Osteocyte (in vitro differentiated cells): Measurements from ENCODE around the gene RBMS2. TPM values are rescaled to one million over a fixed set of nuclear protein-coding genes. Genes with fewer than 3 reads are reported as not detected.

Source experiments
- DNase-seq: peaks from one replicate; pipeline ENCODE4 v3.0.0; 2021; ENCODE audit warnings: mixed read lengths; ENCODE audit not compliant: unreplicated experiment; ENCODE audit errors: extremely low spot score
- H3K27ac Mint-ChIP-seq: one replicate; pipeline ENCODE4 v1.8.0; 2021; ENCODE audit warnings: mild to moderate bottlenecking, mixed read lengths; ENCODE audit not compliant: unreplicated experiment
- H3K27me3 Mint-ChIP-seq: one replicate; pipeline ENCODE4 v1.8.0; 2021; ENCODE audit warnings: mixed read lengths; ENCODE audit not compliant: unreplicated experiment
- H3K36me3 Mint-ChIP-seq: one replicate; pipeline ENCODE4 v1.8.0; 2021; ENCODE audit warnings: mixed read lengths; ENCODE audit not compliant: unreplicated experiment
- H3K4me1 Mint-ChIP-seq: one replicate; pipeline ENCODE4 v1.8.0; 2021; ENCODE audit warnings: mixed read lengths; ENCODE audit not compliant: unreplicated experiment
- H3K4me3 Mint-ChIP-seq: one replicate; pipeline ENCODE4 v1.8.0; 2021; ENCODE audit warnings: mild to moderate bottlenecking, moderate library complexity, mixed read lengths; ENCODE audit not compliant: unreplicated experiment
- H3K9me3 Mint-ChIP-seq: one replicate; pipeline ENCODE4 v1.8.0; 2021; ENCODE audit warnings: mixed read lengths; ENCODE audit not compliant: unreplicated experiment
- CTCF ChIP-seq: fragments of 200-600 bp; sonication (generic); IDR thresholded peaks from 2 replicates; pipeline ENCODE4 v1.5.0; 2021; ENCODE audit warnings: antibody characterized with exemption, mild to moderate bottlenecking, moderate library complexity
- total RNA-seq: library from RNA; stranded (reverse); gene quantifications from 2 replicates; pipeline ENCODE4 v1.2.1, GENCODE V29; 2021

The RBMS2 gene
- total RNA-seq, 1 donor from 2014 or later: 80.0 TPM

- Mint-ChIP-seq H3K36me3 (peaks cover 25% of the 10 kb centered on the region), H3K4me1 (peaks cover 59% of the 10 kb centered on the region), H3K9me3 (no peaks in the 10 kb centered on the region), H3K4me3 (peak overlapping the region; percentile 92), H3K27me3 (no peaks in the 10 kb centered on the region), H3K27ac (peak overlapping the region; percentile 98)
- peak; percentile 87 for DNase-seq
- TF ChIP-seq CTCF: peak; percentile 59
Measured at GRCh38 chr12:56634837-56635791, 113.5 kb downstream of the RBMS2 start.

GRCh38 chr12:56635806-56636674 is 114.4 kb downstream of the RBMS2 start:
- Mint-ChIP-seq H3K27ac (peak overlapping the region; percentile 98), H3K9me3 (no peaks in the 10 kb centered on the region), H3K36me3 (peaks cover 29% of the 10 kb centered on the region), H3K4me1 (peaks cover 51% of the 10 kb centered on the region), H3K4me3 (peak overlapping the region; percentile 92), H3K27me3 (no peaks in the 10 kb centered on the region)
- DNase-seq: peak; percentile 91
- TF ChIP-seq CTCF: no peak

GRCh38 chr12:56636675-56637540 is 115.3 kb downstream of the RBMS2 start:
- Mint-ChIP-seq H3K9me3 (no peaks in the 10 kb centered on the region), H3K4me1 (peaks cover 42% of the 10 kb centered on the region), H3K4me3 (peak overlapping the region; percentile 92), H3K27me3 (no peaks in the 10 kb centered on the region), H3K27ac (peak overlapping the region; percentile 98), H3K36me3 (peaks cover 31% of the 10 kb centered on the region)
- peak; percentile 100 for DNase-seq
- TF ChIP-seq CTCF: peak; percentile 68

GRCh38 chr12:56637621-56638020 is 116.0 kb downstream of the RBMS2 start:
- no peaks in the 10 kb centered on the region for H3K27me3 Mint-ChIP-seq
- H3K4me1 Mint-ChIP-seq: peaks cover 37% of the 10 kb centered on the region
- TF ChIP-seq CTCF: no peak
- no peak for DNase-seq
- H3K9me3 Mint-ChIP-seq: no peaks in the 10 kb centered on the region
- peaks cover 38% of the 10 kb centered on the region for H3K36me3 Mint-ChIP-seq
- H3K27ac Mint-ChIP-seq: peak overlapping the region; percentile 98
- H3K4me3 Mint-ChIP-seq: no peak overlapping the region
